GM19468 (cell line): Measurements from ENCODE around the gene WNT1.

Experiments
- ATAC-seq: cut with Tn5 transposase; IDR thresholded peaks from one replicate; pipeline ENCODE4 v1.9.1; 2021; ENCODE audit warnings: mild to moderate bottlenecking, moderate library complexity, moderate number of reproducible peaks; ENCODE audit not compliant: unreplicated experiment; ENCODE audit errors: extremely low read depth

WNT1 gene

DNA sequence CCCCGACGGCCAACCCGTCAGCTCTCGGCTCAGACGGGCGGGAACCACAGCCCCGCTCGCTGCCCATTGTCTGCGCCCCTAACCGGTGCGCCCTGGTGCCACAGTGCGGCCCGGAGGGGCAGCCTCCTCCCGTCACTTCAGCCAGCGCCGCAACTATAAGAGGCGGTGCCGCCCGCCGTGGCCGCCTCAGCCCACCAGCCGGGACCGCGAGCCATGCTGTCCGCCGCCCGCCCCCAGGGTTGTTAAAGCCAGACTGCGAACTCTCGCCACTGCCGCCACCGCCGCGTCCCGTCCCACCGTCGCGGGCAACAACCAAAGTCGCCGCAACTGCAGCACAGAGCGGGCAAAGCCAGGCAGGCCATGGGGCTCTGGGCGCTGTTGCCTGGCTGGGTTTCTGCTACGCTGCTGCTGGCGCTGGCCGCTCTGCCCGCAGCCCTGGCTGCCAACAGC, at the start of gene WNT1:
TSS of gene WNT1 (plus strand) at position 32 of the 450 bp plus-strand sequence. CDS start at position 361, 329 bp downstream.
- ATAC-seq, result no peak

DNA sequence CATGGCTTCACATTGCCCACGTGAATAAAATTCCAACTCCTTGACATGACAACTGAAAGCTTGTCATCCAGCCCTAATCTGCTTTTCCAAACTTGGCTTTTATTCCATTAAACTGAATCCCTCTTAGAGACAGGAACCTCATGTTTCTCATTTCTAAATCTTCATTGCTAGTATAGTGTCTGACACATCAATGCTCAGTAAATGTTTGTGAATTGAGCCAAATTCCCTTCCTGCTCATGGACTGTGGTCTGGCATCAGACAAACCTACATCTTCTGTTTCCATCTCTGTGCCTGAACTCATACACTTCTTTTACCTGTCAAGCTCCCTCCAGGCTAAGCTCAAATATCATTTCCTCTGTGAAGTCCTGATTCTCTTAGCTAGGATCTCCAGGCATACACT, 48.6 kb upstream of the WNT1 start:
- no peak for ATAC-seq

DNA sequence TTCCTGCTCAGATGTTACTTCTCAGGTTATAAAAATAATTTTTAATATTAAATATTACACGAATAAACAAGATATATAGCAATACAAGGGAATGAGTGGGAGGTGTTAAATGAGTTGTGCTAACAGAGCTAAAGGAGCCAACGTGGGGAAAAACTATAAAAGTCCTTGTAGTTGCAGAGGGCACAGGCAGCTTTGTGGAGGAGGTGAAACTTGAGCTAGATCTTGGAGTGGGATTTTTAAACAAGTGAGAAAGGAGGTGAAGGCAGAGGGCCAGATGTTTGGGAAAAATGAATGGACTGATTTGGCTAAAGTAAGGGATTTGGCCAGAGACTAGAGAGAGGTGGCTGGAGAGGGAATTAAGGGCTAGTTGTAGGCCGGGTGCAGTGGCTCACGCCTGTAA, 47.6 kb upstream of the WNT1 start:
- no peak for ATAC-seq

DNA sequence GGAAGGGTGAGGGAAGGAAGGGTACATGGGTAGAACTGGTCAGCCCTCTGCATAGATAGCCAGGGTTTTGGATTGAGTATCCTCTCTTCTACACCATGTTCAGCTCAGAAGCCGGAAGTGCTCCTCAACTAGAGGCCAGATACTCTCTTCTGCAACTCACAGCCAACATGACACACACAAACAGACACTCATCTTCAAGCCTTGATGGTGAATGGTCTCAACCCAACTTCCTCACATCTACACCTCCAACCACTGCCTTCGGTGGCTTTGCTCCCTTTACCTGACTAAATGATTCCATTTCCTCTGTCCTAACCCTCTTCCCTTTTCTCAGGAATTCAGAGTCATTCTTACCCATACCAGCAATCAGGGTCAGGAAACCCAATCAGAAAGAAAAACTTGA, 45.2 kb upstream of the WNT1 start:
- no peak for ATAC-seq

DNA sequence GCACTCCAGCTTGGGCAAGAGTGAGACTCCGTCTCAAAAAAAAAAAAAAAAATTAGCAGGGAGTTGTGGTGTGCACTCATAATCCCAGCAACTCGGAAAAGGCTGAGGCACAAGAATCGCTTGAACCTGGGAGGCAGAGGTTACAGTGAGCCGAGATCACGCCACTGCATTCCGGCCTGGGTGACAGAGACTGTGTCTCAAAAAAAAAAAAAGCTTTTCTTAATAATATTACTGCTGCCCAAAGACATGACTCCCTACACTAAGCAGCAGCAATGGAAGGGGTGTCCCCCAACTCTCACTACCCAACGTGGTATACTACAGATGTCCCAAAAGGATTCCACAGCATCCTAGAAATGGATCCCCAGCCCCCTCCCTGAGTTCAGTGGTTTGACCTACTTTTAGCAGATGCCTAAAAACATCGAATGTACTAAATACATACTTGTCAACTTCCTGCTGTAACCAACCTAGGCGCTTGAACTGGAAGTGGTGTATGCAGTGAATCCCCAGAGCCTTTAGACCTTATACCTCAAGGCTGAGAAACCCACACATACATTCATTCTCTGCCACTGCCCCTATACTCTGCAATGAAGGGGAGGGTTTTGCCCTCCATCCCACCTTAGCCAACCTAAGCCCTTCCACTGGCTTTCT, 44.3 kb upstream of the WNT1 start:
- no peak for ATAC-seq

DNA sequence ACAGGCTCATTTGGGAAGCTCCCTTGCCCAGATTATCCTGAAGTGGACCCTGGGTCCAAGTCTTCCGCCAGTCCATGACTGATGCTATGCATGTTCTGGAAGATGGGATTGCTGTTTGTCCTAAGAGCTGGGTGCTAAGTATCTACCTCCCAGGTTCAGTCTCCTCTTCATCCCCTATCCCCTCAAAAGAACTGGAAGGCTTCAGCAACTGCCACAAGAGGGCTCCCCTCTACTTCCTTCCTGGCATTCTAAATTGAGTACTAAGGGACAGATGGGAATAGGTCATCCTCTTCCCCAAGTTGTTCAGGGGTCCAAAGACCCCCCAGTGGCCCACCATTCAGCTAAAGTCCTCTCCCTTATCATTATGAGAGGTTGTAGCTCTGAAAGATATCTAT, 43.8 kb upstream of the WNT1 start:
- no peak for ATAC-seq

DNA sequence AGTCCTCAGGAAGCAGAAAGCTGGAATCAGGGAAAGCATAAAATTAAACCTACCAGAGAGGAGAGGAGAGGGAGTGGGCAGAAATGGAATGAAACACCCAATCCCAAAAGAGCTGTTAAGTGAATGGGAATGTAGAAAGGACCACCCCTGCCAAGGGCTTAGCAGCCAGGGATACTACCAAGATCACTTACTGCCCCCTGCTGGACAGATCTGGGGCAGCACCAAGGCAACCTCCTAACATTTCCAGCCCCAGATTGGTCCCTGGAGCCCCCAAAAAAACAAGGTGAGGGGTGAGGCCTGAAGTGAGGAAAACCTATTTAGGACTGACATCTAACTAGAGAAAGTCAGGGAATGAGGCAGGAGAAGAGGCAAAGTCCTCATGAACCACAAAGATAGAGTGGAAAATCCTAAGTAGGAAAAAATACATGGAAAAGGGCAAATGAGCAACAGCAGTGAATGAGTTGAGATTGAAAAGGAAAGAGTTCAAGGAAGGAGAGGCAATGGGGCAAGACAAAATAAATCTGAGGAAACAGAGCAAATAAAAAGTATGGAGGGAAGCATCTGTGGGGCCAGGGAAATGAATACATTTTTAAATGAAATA, 41.6 kb upstream of the WNT1 start:
- ATAC-seq, result no peak

DNA sequence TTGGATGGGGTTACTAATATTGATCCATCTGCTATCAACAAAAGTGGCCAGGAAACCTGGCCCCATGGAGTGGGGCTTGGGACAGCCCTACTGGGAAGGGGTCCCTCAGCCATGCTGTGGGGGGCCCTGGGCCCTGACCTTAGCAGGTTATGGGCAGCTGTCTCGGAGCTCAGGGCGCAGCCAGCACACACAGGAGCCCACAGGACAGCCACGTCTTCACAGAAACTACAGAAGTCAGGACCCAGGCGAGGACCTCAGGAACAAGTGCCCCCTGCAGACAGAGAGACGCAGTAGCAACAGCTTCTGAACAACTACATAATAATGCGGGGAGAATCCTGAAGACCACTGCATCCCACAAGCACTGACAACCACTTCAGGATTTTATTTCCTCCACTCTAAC, 41.0 kb upstream of the WNT1 start:
- ATAC-seq, result no peak

DNA sequence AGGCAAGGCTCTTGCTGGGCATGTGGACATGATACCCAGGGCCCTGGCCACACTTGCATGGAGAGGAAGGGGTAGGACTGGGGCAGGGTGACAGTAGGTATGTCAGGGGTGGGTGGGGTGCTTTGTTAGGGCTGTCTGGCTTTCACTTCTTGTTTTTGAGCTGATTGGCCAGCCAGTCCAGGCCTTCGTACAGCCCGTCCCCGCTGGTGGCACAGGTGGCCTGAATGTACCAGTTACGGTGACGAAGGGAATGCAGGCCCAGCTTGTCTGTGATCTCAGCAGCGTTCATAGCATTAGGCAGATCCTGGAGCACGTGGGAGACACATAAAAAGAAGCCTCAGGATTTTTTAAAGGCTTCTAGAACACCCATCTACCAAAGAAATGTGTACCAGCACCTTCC, 39.3 kb upstream of the WNT1 start:
- no peak for ATAC-seq

DNA sequence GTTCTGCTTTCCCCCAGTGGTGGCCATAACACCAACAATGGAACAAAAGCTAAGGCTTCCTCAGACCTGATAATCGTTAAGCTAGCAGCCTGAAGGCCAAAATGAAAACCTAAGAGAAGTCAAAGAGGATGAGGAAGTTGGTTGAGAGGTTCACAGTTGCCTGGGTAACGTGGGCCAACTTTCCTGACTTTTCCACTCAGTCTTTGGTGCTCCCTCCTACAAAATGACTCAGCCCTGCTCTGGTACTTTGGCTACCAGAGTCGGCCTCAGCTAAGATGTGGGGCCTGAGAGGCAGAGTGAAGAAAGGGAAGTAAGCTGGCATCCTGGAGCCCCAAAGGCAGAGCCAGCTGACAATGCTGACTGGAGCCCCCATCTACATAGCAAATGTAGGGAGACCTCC, 37.9 kb upstream of the WNT1 start:
- no peak for ATAC-seq

DNA sequence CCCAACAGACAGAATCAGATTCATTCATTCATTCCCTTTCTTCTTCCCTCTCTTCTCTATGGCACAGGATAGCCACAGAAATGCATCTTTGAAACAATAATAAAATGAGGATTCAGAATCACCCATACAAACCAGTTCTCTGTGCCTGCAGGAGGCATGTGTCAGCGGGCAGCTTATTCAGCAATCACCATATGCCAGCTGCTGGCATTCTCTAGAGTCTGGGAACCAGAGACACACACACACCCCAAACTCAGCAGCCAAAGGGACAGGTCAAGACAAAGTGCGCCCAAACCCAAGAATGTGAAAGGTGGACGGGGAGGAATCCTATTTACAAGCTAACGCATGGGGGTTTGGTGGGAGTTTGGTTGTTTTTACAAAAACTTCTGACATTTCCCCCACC, 34.9 kb upstream of the WNT1 start:
- no peak for ATAC-seq

DNA sequence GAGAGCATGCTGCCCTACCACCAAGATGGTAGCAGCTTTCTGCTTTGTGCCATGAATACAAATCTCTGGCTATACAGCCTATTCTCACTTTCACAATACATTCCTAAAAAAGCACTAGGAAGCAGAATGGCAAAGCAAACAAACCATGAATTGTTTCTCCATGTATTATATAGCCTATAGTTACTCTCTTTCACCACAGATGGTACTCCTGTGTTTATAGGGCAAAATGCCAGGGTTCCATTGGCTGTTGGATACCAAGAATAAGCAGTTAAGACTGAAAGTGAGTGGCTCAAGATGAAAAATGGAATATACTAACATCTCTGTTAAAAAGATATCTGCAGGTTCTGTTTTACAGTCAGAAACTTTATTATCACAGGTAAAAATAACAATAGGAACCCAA, 31.9 kb upstream of the WNT1 start:
- ATAC-seq, result no peak

DNA sequence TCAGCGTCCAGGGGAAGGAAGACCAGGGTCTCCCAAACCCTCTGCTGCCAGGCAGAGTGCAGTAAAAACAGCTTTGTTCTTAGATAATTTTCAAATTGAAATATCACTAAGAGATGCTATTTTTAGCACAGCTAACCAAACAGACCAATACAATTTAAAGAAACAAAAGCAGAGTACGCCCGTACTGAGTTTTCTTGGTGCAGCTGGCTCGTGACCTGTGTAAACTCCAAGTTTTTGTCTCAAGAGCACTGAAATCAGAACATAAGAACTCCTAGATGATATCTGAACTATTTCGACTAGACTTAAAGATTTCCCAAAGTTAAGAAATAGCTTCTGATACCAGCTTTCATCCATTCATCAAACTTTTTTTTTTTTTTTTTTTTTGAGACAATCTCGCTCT, 31.2 kb upstream of the WNT1 start:
- ATAC-seq, result no peak

DNA sequence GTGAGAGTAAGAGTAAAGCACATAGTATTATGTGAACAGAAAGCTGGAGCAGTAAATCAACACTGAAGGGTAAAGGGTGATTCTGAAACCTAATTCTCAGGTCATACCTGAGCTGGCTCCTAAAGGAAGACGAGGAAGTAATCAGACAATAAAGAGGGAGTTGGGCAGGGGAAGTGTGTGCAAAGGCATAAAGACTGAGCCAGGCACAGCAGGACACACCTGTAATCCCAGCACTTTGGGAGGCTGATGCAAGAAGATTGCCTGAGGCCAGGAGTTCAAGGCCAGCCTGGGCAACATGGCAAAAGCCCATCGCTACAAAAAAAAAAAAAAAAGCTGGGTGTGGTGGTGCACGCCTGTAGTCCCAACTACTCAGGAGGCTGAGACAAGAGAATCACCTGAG, 30.4 kb upstream of the WNT1 start:
- ATAC-seq, result no peak

DNA sequence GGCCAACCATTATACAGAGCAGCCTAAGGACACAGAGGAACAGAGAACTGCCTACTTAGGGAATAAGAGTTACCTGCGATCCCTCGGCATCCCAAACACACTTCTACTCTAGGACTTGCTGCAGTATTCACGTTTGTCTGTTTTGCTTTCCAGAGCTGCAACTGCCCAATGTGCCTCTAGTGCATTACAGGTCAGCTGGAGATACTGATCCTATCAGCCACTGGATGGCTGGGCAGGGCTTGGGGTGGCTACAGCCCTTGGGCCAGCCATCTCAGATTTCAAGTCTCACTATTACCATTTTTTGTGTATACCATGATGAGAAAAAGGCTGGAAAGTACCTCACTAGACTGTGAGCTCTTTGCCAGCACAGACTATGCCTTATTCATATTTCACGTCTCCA, 25.4 kb upstream of the WNT1 start:
- no peak for ATAC-seq

DNA sequence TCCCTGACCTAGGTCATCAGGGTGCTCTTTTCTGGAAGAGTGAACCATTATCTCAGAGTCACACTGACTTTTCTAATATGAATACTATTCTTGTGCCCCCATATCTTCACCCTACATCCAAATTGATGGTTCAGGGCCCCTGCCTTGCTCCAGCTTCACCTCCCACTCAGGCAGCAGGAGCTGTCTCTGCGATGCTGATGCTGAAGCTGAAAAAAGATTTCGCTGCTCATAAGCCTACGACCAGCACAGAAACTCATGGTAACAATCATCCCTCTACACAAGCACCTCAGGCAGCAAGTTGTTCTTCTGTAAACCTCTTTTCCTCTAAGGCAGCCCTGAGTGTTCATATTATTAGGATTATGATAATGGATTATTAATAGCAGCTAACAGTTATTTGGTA, 24.1 kb upstream of the WNT1 start:
- no peak for ATAC-seq

DNA sequence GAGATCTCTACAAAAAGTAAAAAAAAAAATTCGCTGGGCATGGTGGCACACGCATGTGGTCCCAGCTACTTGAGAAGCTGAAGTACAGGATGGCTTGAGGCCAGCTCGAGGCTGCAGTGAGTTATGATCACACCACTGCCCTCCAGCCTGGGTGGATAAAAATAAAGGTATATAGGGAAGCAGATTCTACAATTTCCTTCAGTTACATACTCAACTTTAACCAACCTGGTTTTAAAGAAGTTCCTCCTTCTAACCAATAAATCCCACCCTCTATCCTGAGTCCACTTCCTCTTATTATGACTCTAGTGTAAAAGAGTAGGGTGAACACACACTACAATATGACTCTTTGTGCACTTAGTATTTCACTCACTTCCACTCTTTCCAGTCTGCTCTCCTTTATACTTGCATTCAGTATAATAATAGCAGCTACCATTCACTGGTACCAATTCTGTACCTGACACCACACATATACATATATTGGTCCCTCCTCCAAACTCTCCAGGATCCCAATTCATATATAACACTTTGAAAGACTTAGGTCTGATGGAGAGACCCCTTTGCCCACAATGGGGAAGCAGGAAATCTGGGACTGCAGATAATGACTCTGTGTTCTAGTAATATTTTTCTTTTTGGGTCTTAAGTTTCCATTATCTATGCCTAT, 23.2 kb upstream of the WNT1 start:
- no peak for ATAC-seq

DNA sequence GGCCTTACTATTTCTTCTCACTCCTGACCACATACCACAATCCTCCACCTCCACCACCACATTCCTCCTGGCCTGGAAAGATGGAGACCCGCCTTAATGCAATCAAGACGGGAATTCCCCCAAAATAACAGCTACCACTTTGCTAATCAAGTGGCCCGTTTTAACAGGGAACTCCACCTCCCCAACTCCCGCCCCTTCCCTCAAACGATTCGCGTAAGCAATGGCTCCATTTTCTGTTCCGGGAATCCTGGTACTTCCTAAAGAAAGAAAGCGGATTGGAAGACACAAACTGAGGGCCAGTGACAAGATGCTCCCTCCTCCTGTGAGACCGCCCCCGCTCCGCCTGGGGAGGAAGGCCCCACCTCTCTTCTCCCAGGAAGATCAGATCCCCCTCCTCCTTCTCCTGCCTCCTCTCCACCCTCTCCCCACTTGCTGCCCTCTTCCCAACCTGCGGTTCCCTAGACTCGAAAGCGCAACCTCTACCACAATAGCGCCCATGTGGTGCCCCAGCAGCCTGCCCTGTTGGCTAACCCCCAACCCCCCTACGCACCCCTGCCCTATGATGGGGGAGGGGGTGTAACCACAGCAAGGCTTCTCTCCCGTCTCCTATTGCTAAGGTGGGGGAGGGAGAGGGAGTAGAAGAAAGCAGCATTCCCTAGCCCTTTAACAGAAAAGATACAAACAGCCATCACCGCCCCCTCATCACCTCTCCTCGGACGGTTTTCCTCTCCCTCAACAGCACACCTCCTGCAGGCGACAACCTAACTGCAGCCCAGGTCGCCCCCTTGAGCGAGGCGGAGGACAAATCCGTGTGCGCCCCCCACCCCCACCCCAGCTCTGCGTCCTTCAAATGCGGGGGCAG, 21.6 kb upstream of the WNT1 start:
- no peak for ATAC-seq

DNA sequence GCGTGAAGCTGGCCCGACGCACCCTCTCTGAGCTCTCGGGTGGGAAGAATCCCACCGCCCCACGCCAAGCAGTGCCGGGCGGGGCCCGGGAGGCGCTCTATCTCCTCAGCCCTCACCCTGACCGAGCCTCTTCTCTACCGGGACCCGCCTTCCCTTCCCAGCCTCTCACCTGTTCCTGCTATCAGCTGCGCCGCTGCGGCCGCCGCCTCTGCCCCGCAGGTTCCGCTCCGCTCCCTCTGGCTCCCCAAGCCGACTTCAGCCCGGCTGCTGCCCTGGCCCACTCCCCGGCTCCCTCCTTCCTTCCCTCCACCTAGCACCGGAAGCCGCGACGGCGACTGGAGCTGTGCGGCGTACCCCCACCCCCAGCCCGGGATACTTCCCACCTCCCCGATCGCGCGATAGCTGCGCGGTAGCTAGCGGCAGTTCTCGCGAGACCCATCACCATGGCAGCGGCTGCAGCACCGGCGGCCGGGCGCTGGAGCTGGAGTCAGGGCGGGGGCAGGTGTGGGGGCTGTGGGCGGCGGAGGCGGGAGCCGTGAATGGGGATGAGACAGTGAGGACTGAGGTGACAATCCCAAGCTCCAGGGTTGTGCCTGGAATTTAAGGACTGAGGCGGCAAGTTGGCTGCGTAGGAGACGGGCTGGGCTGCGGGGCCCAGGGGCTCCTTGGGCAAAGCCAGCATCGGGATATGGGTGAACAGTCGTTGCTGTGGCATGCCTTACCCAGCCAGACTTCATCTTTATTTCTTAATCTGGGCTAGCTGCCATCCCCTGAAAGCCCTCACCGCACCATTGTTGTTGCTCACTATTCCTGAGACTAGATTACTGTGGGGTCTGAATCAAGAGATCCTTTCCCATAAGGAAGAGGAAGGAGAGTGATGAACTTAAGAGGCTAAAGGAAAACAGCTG, 20.7 kb upstream of the WNT1 start, which contains the start of gene ARF3:
TSS of gene ARF3 (minus strand) at position 347 of the 908 bp plus-strand sequence. CDS start 16,392 bp downstream, outside the sequence.
- peak; percentile 62 for ATAC-seq

DNA sequence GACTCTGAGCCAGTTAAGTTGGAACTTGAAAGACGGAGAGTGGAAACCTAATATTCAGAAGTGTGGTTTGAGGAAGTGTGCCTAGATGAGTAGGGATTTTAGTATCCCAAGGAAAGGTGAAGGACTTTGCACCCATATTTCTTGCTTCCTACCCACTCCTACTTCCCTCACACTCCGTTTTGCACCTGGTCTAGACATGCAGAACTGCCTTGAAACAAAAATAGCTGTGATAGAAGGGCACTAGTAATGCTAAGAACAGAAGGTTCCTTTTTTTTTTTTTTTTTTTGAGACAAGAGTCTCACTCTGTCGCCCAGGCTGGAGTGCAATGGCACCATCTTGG, 20.1 kb upstream of the WNT1 start:
- ATAC-seq, result no peak
